Hypothalamus (tissue), 51 donors: ENCODE data around the gene MMP3.

Experiments used
- DNase-seq, 51 donors: peaks; one replicate each; lab custom pipeline; 2025; lab: John Stamatoyannopoulos, UW

Gene MMP3

DNA sequence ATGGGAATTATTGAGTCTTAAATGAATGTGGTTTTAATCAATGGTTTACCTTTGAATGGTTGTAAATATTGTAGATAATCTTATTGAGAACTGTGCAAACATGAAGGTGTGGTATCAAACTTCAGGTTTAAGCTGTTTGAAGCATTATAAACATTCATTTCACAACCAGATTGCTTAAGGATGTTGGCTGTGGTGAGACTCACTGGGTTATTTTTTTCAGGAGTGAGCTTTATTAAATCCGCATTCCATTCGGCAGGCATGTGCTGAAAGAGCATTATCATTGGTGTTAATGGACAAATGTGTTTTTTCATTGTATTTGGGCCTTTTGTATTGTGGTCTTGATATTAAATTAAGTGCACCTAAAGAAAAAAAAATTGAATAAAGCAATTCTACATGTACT lies 9.7 kb downstream of the MMP3 start:
- DNase-seq, result no peak

DNA sequence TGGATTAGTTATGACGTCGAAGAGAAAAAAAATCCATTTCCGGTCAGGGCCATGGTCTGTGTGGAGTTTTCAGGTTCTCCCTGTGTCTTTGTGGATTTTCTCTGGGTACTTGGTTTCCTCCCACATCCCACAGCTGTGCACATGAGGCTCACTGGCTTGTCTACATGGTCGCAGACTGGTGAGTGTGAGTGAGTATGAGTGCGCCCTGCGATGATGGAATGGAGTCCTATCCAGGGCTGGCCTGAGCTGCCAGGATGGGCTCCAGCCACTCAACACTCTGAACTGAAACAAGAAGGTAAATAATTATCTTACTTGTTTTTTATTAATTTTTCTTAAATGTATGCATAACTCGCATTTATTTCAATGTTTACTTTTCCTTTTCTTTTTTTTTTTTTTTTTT lies 10.8 kb downstream of the MMP3 start:
- no peak for DNase-seq

- DNase-seq, result peak in 18 of 51 donors; percentile 1 to 52 (median 7)
Observed at GRCh38 chr11:102831489-102832440, 11.6 kb downstream of the MMP3 start.

DNA sequence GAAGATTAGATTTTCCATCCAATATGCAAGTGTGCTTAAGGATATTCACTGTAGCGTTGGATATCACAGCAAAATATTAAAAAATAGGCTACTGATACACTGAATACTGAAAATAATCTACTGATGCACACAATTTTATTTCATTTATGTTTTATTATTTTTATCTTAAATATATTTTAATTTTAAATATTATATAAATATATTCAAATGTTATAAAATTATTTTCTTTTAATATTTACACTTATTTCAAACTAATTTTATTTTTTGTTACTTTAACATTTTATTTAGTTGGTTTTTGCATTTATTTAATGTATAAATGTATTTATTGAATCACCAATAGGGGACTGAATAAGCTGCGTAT lies 12.3 kb downstream of the MMP3 start:
- DNase-seq, result no peak

DNA sequence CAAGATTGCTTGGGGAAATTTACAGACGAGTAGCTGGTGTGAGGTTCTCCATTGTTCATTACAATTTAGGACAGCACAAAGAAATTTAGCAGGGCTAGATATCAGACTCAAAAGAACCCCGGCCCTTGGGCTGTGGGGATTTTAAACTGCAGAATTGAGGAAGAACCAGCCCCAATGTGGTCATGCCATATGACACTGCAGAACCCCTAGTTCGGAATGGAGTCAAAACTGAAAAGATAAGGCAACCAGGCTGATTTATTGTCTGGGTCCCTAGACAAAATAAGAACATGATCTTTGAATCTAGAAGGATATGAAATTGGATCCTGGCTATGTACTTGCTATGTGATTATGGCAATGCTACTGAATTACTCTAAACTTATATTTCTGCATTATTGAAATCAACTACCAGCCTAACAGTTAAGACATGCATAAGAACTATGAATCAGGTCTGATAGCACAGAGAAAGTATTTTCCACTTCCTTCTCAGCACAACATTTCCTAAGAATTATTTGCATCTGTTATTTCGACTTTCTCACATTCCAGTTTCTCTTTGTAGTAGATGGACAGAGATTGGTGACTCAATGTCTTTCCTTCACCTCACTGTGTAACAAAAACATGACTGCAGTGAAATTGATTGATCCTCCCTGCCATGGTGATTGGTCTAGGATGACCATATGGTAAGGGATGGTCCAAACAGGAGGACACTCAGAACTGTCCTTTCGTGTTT lies 13.2 kb downstream of the MMP3 start:
- no peak for DNase-seq

GRCh38 chr11:102829316-102830000 lies 14.0 kb downstream of the MMP3 start:
- no peak for DNase-seq

DNA sequence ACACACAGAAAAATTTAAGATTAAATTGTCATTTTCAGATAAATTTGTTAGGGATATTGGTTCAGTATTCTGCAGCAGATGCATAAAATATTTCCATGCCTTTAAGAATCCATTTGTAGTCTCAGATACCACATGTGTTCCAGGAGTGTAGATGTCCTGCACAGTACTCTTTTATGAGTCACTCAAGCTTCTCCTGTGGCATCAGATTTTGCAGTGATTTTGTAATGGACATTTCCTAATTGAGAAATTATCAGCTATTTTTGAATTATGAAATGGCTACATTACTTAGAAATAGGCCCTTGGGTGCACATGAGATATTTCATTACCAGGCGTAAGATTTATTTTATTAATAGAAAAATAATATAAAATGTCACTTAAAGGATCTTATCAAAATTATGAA lies 18.9 kb downstream of the MMP3 start:
- no peak for DNase-seq

DNA sequence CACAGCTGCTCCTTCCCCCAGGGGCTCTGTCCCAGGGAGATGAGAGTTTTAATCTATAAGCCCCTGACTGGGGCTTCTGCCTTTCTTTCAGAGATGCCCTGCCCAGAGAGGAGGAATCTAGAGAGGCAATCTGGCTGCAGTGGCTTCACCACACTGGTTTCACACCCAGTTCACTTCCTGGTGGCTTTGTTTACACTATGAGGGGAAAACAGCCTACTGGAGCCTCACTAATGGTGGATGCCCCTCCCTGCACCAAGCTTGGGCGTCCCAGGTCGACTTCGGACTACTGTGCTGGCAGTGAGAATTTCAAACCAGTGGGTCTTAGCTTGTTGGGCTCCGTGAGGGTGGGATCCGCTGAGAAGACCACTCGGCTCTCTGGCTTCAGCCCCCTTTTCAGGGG lies 23.9 kb downstream of the MMP3 start:
- DNase-seq, result no peak

DNA sequence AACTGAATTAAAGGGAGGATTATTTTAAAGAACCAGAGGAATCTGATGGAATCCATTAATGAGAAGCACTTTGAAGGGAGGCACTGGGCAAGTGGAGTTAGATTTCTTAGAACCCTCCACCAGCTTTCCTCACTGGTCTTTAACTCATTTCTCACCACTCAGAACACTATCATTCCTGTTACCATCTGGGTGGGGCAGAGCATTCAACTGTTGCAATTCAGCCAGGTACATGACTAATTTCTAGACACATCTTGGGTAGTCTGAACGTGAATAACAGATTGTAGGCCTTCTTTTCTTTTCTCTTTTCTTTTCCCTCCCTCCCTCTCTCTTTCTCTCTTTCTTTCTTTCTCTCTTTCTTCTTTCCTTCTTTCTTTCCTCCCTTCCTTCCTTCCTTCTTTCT lies 29.9 kb downstream of the MMP3 start:
- DNase-seq, result no peak

- no peak for DNase-seq
Observed at GRCh38 chr11:102812188-102812587, 31.2 kb downstream of the MMP3 start.

DNA sequence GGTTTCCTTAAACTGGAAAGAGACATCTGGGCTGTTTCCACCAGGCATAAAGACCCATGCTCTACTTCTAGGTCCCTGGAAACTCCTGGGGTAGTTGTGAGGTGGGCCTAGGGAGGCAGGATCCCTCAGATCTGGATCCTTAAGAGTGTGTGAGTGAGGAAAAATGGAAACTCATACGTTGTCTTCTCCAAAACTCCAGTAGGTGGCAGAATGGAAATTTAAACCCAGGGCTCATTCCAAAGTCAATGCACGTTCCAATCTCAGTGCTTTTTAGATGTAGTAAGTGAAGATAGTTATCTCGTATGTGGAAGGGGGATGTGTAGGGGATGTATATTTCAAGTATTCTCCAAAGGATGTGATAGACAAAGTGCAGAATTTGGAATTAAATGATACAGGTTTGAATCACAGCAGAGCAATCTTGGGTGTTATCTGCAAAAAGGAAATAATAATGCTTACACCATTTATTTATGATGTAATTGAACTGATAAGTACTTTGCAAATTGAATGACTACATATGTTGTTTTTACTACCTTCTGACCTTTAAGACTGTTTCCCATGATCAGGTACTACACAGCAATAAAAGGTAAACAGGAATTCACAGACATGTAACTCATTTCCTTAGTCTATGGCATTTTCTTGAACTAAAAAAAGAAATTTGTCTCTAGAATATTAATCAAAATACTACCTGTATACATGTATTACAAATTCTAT lies 32.3 kb downstream of the MMP3 start:
- no peak for DNase-seq

GRCh38 chr11:102809971-102810370 lies 33.4 kb downstream of the MMP3 start:
- no peak for DNase-seq

DNA sequence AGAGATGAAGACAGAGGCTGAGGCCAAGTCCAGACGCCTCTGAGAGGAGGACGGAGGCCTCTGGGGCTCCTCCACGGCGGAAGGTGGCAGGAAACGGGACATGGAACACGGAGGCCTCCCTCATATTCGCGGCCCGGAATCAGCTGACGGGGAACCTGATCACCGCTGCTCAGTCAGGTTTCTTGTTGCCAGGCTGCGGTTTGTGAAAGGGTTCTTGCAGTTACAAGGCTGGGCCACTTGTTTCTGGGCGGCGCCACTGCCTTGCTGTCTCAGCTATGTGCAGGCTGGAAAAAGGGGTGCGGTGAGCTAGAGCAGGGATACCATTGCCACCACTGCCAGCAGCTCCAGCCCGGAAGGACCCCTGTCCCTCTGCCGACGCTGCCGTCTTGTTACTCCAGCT lies 35.5 kb downstream of the MMP3 start:
- no peak for DNase-seq

DNA sequence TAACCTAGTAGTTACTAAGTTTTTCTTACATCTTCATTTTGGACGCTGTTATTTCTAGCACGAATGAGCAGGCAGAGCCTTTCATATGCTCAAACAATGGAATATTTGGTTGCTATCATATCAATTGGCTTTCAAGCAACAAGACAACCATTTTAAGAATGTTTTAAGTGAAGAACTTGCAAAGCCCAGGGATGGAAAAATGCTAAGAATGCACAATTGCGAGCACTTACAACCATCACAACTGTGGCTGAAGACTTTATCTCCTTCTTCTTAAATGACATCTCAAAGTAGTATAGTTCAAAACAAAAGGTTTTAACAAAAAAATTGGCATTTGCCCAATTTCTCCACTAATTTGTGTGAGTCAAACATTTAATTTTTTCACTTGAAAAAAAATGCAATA lies 37.1 kb downstream of the MMP3 start:
- no peak for DNase-seq

- no peak for DNase-seq
Observed at GRCh38 chr11:102802341-102802740, 41.1 kb downstream of the MMP3 start.

- DNase-seq, result no peak
Observed at GRCh38 chr11:102800767-102801166, 42.6 kb downstream of the MMP3 start.

DNA sequence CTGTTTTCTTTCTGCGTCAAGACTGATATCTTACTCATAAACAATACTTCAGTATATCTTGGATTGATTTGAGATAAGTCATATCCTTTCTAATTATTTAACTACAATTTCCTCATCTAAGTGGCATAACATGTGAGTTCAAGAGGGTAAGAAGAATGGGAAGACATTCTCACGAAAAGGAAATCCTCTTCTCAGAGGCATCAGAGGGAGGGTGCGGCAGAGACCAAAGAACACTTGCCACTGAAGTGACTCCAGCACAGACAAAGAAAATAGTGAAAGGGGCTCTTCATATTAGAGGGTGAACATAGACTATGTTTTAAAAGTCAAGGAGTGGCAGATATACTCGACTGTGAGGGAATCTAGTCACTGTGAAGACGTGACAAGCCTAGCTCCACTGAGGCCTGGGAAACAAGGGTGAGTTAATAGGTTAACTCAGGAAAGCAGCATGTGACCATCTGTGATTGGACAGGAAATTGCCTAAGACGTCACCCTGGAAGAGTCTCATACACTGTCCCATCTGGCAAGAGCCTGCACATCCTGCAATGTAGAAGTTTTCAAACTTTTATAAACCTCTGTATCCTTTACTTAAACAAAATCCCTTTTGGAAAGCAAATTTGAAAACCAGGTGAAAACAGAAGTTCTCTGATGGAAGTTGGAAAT lies 43.6 kb downstream of the MMP3 start:
- DNase-seq, result no peak

- DNase-seq, result no peak
Observed at GRCh38 chr11:102798012-102798746, 45.2 kb downstream of the MMP3 start, which contains the start of gene MMP1. Gene MMP1 (minus strand): TSS chr11:102798160. CDS start chr11:102798092, 68 bp downstream.

DNA sequence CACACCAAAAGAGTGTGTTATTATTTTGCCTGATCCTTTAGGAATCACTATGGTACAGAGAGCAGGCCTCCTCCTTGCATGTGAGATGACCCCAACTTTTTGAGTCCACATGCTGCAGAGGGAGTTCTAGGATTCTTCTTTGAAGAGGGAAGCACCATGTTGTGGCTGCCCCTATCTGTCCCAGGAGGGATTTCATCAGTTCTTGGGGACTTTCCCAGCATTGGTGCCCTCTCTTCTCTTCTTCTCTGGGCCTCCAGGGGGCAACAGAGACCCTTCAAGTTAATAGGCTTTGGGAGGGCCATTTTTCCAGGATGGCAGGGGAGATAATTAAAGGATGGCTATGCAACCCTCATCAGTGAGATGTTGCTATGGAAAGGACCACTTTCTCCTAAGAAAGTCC lies 49.0 kb downstream of the MMP3 start:
- no peak for DNase-seq
